ENCODE data around the gene LYPD6B. TPM values are rescaled to one million over a fixed set of nuclear protein-coding genes. Genes with fewer than 3 reads are reported as not detected.
A peak's percentile ranks its signal among the peaks of the same experiment; 100 is the strongest.

LYPD6B gene
- total RNA-seq, 2 donors from 2014 or later, result 12.6 to 14.5 TPM

GRCh38 chr2:149087751-149088150 is 49.3 kb downstream of the LYPD6B start:
- H3K4me1 ChIP-seq (ENCODE audit: control insufficient read depth, insufficient read depth, low read length), result no peaks in the 10 kb centered on the region
- TF ChIP-seq CTCF (conservative IDR thresholded peaks at IDR 0.05), result peak; percentile 85
- no peak for DNase-seq
- H3K4me3 ChIP-seq (ENCODE audit: low read length), result no peak overlapping the region
- H3K36me3 ChIP-seq (ENCODE audit: control insufficient read depth, insufficient read depth, low read length), result no peaks in the 10 kb centered on the region
- no peaks in the 10 kb centered on the region for H3K9me3 Mint-ChIP-seq
- peaks cover 3% of the 10 kb centered on the region for H3K36me3 Mint-ChIP-seq (ENCODE audit: low read depth)
- H3K27me3 Mint-ChIP-seq (ENCODE audit: insufficient read depth), result peaks cover 56% of the 10 kb centered on the region
- no peak overlapping the region for H3K27ac ChIP-seq (ENCODE audit: low read depth, low read length)
- H3K27ac Mint-ChIP-seq, result no peak overlapping the region
- peaks cover 84% of the 10 kb centered on the region for H3K27me3 ChIP-seq (ENCODE audit: control insufficient read depth, insufficient read depth, low read length, poor library complexity, severe bottlenecking)
- WGBS, 2 experiments (ENCODE audit: insufficient coverage in 1 of 2, insufficient read length in 1 of 2), result 78 to 83% methylated on average over 2 to 4 of the region's 4 CpGs
- H3K4me1 Mint-ChIP-seq, result peaks cover 18% of the 10 kb centered on the region
- no peak overlapping the region for H3K9ac ChIP-seq (ENCODE audit: extremely low read depth, low read length, poor library complexity, severe bottlenecking)
- H3K4me3 Mint-ChIP-seq, result no peak overlapping the region
- no peaks in the 10 kb centered on the region for H3K9me3 ChIP-seq (ENCODE audit: control insufficient read depth, low read length)

GRCh38 chr2:149089068-149089467 is 50.6 kb downstream of the LYPD6B start:
- Mint-ChIP-seq H3K27ac (no peak overlapping the region), H3K36me3 (ENCODE audit: low read depth) (peaks cover 3% of the 10 kb centered on the region), H3K4me3 (no peak overlapping the region), H3K4me1 (peaks cover 13% of the 10 kb centered on the region), H3K9me3 (no peaks in the 10 kb centered on the region), H3K27me3 (ENCODE audit: insufficient read depth) (peaks cover 57% of the 10 kb centered on the region)
- H3K9ac ChIP-seq (ENCODE audit: extremely low read depth, low read length, poor library complexity, severe bottlenecking), result no peak overlapping the region
- H3K9me3 ChIP-seq (ENCODE audit: control insufficient read depth, low read length), result no peaks in the 10 kb centered on the region
- H3K36me3 ChIP-seq (ENCODE audit: control insufficient read depth, insufficient read depth, low read length), result no peaks in the 10 kb centered on the region
- no peak for TF ChIP-seq CTCF (conservative IDR thresholded peaks at IDR 0.05)
- no peak overlapping the region for H3K27ac ChIP-seq (ENCODE audit: low read depth, low read length)
- no peaks in the 10 kb centered on the region for H3K4me1 ChIP-seq (ENCODE audit: control insufficient read depth, insufficient read depth, low read length)
- no peak for DNase-seq
- peaks cover 74% of the 10 kb centered on the region for H3K27me3 ChIP-seq (ENCODE audit: control insufficient read depth, insufficient read depth, low read length, poor library complexity, severe bottlenecking)
- no peak overlapping the region for H3K4me3 ChIP-seq (ENCODE audit: low read length)

- Mint-ChIP-seq H3K4me3 (no peak overlapping the region), H3K4me1 (peaks cover 14% of the 10 kb centered on the region), H3K27ac (no peak overlapping the region), H3K27me3 (ENCODE audit: insufficient read depth) (peaks cover 47% of the 10 kb centered on the region), H3K36me3 (ENCODE audit: low read depth) (peaks cover 3% of the 10 kb centered on the region), H3K9me3 (no peaks in the 10 kb centered on the region)
- TF ChIP-seq CTCF (conservative IDR thresholded peaks at IDR 0.05), result no peak
- Histone ChIP-seq H3K27me3 (ENCODE audit: control insufficient read depth, insufficient read depth, low read length, poor library complexity, severe bottlenecking) (peaks cover 61% of the 10 kb centered on the region), H3K4me3 (ENCODE audit: low read length) (no peak overlapping the region), H3K36me3 (ENCODE audit: control insufficient read depth, insufficient read depth, low read length) (no peaks in the 10 kb centered on the region), H3K4me1 (ENCODE audit: control insufficient read depth, insufficient read depth, low read length) (no peaks in the 10 kb centered on the region), H3K27ac (ENCODE audit: low read depth, low read length) (no peak overlapping the region), H3K9me3 (ENCODE audit: control insufficient read depth, low read length) (no peaks in the 10 kb centered on the region), H3K9ac (ENCODE audit: extremely low read depth, low read length, poor library complexity, severe bottlenecking) (no peak overlapping the region)
- DNase-seq, result no peak
- WGBS, 2 experiments (ENCODE audit: insufficient coverage in 1 of 2, insufficient read length in 1 of 2), result 83 to 90% methylated on average over 1 to 2 of the region's 2 CpGs
Measured at GRCh38 chr2:149090706-149091105, 52.2 kb downstream of the LYPD6B start.
